A549 (cell line): Measurements from ENCODE around the gene PIK3CD. TPM values are rescaled to one million over a fixed set of nuclear protein-coding genes. Genes with fewer than 3 reads are reported as not detected.
A peak's percentile ranks its signal among the peaks of the same experiment; 100 is the strongest.

Experiments
- ATAC-seq, 2 experiments: fragments of 200-7000 bp in 1 of 2; fragments of >200 bp in 1 of 2; cut with Nextera tagmentation in 1 of 2; cut with Tn5 transposase in 1 of 2; 3 replicates each; pipeline versions ENCODE4 v1.8.0 to v1.9.1; 2018 to 2020; ENCODE audit warnings: mild to moderate bottlenecking in 1 of 2, moderate library complexity in 1 of 2
- CTCF ChIA-PET: fragments of 300-600 bp; sonication (Branson Sonifier 250); formaldehyde crosslinking; extraction: SDS; loops from one replicate; lab custom pipeline; 2021; ENCODE audit warnings: antibody characterized with exemption, inconsistent platforms; lab: Yijun Ruan, JAX
- POLR2A ChIA-PET: fragments of 350-600 bp; formaldehyde crosslinking; extraction: SDS; loops from one replicate; lab custom pipeline; 2021; ENCODE audit warnings: antibody characterized with exemption, inconsistent platforms; lab: Yijun Ruan, JAX
- DNase-seq, 2 experiments: peaks; one replicate each; pipeline versions ENCODE4 v3.0.0 to v3.0.0-alpha.2; 2011 to 2016; ENCODE audit warnings: low read depth in 1 of 2, low spot score in 1 of 2
- FAIRE-seq: peaks from 2 replicates; lab custom pipeline; 2011; peaks lifted over from hg19 to GRCh38; lab: Jason Lieb, UNC
- H3K27ac ChIP-seq, 2 experiments: fragments of >200 bp; sonication (Bioruptor Twin); formaldehyde crosslinking; 3 replicates each; pipeline ENCODE4 v1.5.1; 2016 to 2017
- H3K4me1 ChIP-seq: fragments of >200 bp; sonication (Bioruptor Twin); formaldehyde crosslinking; 3 replicates; pipeline ENCODE4 v1.6.1; 2016
- H3K4me2 ChIP-seq: fragments of >200 bp; sonication (Bioruptor Twin); formaldehyde crosslinking; 3 replicates; pipeline ENCODE4 v1.6.1; 2016
- H3K4me3 ChIP-seq: fragments of >200 bp; sonication (Bioruptor Twin); formaldehyde crosslinking; 3 replicates; pipeline ENCODE4 v1.5.1; 2016
- H3K9me3 ChIP-seq: fragments of >200 bp; sonication (Bioruptor Twin); formaldehyde crosslinking; 3 replicates; pipeline ENCODE4 v1.6.1; 2016
- CBX8 ChIP-seq: fragments of 200-600 bp; sonication (generic); IDR thresholded peaks from 2 replicates; pipeline ENCODE4 v1.6.1; 2016
- EHMT2 ChIP-seq: fragments of 200-600 bp; sonication (generic); IDR thresholded peaks from 2 replicates; pipeline ENCODE4 v1.6.1; 2016; ENCODE audit warnings: antibody characterized with exemption, low read depth, mild to moderate bottlenecking, moderate library complexity
- ELK1 ChIP-seq: fragments of 150-350 bp; IDR thresholded peaks from 2 replicates; pipeline ENCODE4 v1.6.1; 2014; ENCODE audit warnings: low read depth, mild to moderate bottlenecking, low read length
- EP300 ChIP-seq, 2 experiments: fragments of >200 bp; sonication (Bioruptor Twin); formaldehyde crosslinking; IDR thresholded peaks; 2 replicates in 1 of 2; 3 replicates in 1 of 2; pipeline ENCODE4 v1.6.1; 2016 to 2017
- ESRRA ChIP-seq: fragments of 150-350 bp; IDR thresholded peaks from 2 replicates; pipeline ENCODE4 v1.6.1; 2014; ENCODE audit warnings: mild to moderate bottlenecking, low read length, borderline replicate concordance
- FOSL2 ChIP-seq, 2 experiments: fragments of 450-650 bp in 1 of 2; fragments of >200 bp in 1 of 2; sonication (Bioruptor Twin) in 1 of 2; formaldehyde crosslinking; IDR thresholded peaks; 2 replicates each; pipeline versions ENCODE4 v1.5.0 to v1.6.1; 2016 to 2020; ENCODE audit warnings: mild to moderate bottlenecking in 1 of 2, moderate library complexity in 1 of 2
- HEYL ChIP-seq: fragments of 250-450 bp; sonication (Bioruptor Pico); IDR thresholded peaks from 2 replicates; pipeline ENCODE4 v1.8.0; 2021; ENCODE audit warnings: mild to moderate bottlenecking, moderate library complexity
- JUN ChIP-seq, 2 experiments: fragments of >200 bp; sonication (Bioruptor Twin); formaldehyde crosslinking; IDR thresholded peaks; 2 replicates in 1 of 2; 3 replicates in 1 of 2; pipeline ENCODE4 v1.6.1; 2016 to 2017
- JUNB ChIP-seq: fragments of >200 bp; sonication (Bioruptor Twin); formaldehyde crosslinking; IDR thresholded peaks from 2 replicates; pipeline ENCODE4 v1.6.1; 2016
- KDM5A ChIP-seq: fragments of 200-600 bp; sonication (generic); IDR thresholded peaks from 2 replicates; pipeline ENCODE4 v1.6.1; 2016; ENCODE audit warnings: antibody characterized with exemption, mild to moderate bottlenecking
- MAFK ChIP-seq: fragments of 450-650 bp; IDR thresholded peaks from 2 replicates; pipeline ENCODE4 v1.6.1; 2014; ENCODE audit not compliant: partially characterized antibody
- NPAS2 ChIP-seq: fragments of 250-450 bp; sonication (Bioruptor Pico); IDR thresholded peaks from 2 replicates; pipeline ENCODE4 v1.8.0; 2022; ENCODE audit warnings: mild to moderate bottlenecking, moderate library complexity, borderline replicate concordance
- PHF8 ChIP-seq: fragments of 200-600 bp; sonication (generic); IDR thresholded peaks from 2 replicates; pipeline ENCODE4 v1.6.1; 2016; ENCODE audit warnings: low read depth, mild to moderate bottlenecking, antibody characterized with exemption, moderate library complexity, borderline replicate concordance
- POLR2A ChIP-seq: IDR thresholded peaks from 2 replicates; pipeline ENCODE4 v1.6.1; 2012; ENCODE audit warnings: mild to moderate bottlenecking, low read length
- RARB ChIP-seq: fragments of 250-450 bp; sonication (Bioruptor Pico); IDR thresholded peaks from 2 replicates; pipeline ENCODE4 v1.8.0; 2021; ENCODE audit warnings: mild to moderate bottlenecking, moderate library complexity
- RCOR1 ChIP-seq: fragments of 150-350 bp; IDR thresholded peaks from 2 replicates; pipeline ENCODE4 v1.6.1; 2014; ENCODE audit warnings: antibody characterized with exemption, low read length, low read depth
- RFX5 ChIP-seq: fragments of 450-650 bp; IDR thresholded peaks from 2 replicates; pipeline ENCODE4 v1.7.1; 2014; ENCODE audit warnings: antibody characterized with exemption, mild to moderate bottlenecking, moderate library complexity
- SREBF2 ChIP-seq: fragments of 450-650 bp; IDR thresholded peaks from 2 replicates; pipeline ENCODE4 v1.6.1; 2014; ENCODE audit warnings: mild to moderate bottlenecking, moderate library complexity
- ZC3H11A ChIP-seq: fragments of 450-650 bp; IDR thresholded peaks from 2 replicates; pipeline ENCODE4 v1.6.1; 2014; ENCODE audit warnings: antibody characterized with exemption, mild to moderate bottlenecking
- ZFP36 ChIP-seq: fragments of 450-650 bp; IDR thresholded peaks from 2 replicates; pipeline ENCODE4 v1.6.1; 2014; ENCODE audit warnings: borderline replicate concordance; ENCODE audit not compliant: partially characterized antibody
- WGBS: methylation state at CpG from one replicate; pipeline ENCODE4 v1.1.6; 2017; ENCODE audit errors: missing lambda C conversion rate; 5-methylcytosine and 5-hydroxymethylcytosine counted together
- polyA plus RNA-seq, 4 experiments: library from polyadenylated mRNA; depleted of rRNA in 3 of 4; stranded (reverse); fragments of >200 nt; fragmentation: RNase III in 1 of 4; extraction: RNeasy Plus Mini Kit Qiagen cat#74134 plus additional on column Dnase treatment in 1 of 4; gene quantifications; 2 replicates in 3 of 4; 3 replicates in 1 of 4; pipeline ENCODE4 v1.2.3, GENCODE V29; 2011 to 2017
- TF ChIP-seq, protein P1 (sequence below): IDR thresholded peaks from 2 replicates; pipeline ENCODE4 v1.6.1; 2012; ENCODE audit warnings: low read depth, borderline replicate concordance
- TF ChIP-seq, protein P2 (sequence below): IDR thresholded peaks from 2 replicates; pipeline ENCODE4 v1.6.1; 2012
- TF ChIP-seq, protein P3 (sequence below): IDR thresholded peaks from 2 replicates; pipeline ENCODE4 v1.6.1; 2012

PIK3CD gene
- polyA plus RNA-seq, 2 of the 4 experiments (the other 2 are of a cell fraction), result 2.4 to 3.5 TPM

DNA sequence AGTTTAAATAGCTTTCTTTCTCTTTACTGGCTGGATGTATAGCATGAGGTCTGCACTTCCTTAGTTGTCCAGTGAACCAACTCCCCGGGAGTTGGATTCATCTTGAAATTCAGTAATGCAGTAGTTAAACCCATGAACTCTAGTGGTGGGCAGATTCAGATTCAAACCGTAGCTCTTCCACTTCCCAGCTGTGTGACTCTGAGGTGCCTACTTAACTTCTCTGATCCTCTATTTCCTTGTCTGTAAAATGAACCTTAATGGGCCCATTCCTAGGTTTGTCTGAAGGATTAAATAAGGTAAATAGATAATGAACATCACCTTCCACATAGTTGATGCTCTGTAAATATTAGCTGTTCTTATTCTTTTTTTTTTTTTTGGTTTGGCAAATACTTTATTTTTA lies 16.5 kb downstream of the PIK3CD start:
- ATAC-seq (no peak), FAIRE-seq (no peak), DNase-seq (no peak)
- WGBS, result 26% methylated on average over 2 of the region's 2 CpGs
- Histone ChIP-seq H3K27ac (no peak overlapping the region), H3K4me2 (no peak overlapping the region), H3K9me3 (no peaks in the 10 kb centered on the region), H3K4me3 (no peak overlapping the region), H3K4me1 (peaks cover 11% of the 10 kb centered on the region; the same call in 2 of the 3 replicates)
- POLR2A ChIA-PET, result no interaction called here
- TF ChIP-seq CBX8, result no peak
- TF ChIP-seq ZFP36, result peak; percentile 35
- CTCF ChIA-PET, result interaction anchor here (0.7 to 2.5 kb wide), 4 partner anchors 17 to 199 kb away, joined by 3 to 9 read pairs (median 7); partner anchors contain the start of gene PIK3CD

DNA sequence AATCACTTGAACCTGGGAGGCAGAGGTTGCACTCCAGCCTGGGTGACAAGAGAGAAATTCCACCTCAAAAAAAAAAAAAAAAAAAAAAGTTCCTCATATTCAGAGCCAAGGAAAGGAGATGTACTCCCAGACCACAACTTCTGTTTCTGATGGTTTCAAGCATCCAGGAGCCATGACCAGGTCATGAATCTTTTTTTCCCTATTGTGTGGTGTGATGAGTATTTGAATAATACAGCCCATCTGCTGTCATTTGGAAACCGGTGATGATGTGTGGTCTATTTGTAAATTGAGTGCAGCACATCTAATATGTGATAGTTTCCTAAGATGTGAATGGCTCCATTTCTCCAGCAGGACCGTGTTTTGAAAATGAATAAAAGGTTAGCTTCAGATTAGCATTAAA lies 18.6 kb downstream of the PIK3CD start:
- FAIRE-seq (no peak), DNase-seq (no peak)
- Histone ChIP-seq H3K9me3 (no peaks in the 10 kb centered on the region), H3K4me1 (peaks cover 11% of the 10 kb centered on the region; the same call in 2 of the 3 replicates), H3K4me2 (no peak overlapping the region)
- 92% methylated on average over 2 of the region's 2 CpGs for WGBS
- CTCF ChIA-PET, result no interaction called here
- TF ChIP-seq ZC3H11A (no peak), ELK1 (no peak), RCOR1 (no peak), JUNB (no peak), HEYL (CRISPR knock-in tag) (no peak), CBX8 (no peak), JUN (IDR thresholded peaks at IDR 0.05) (no peak), MAFK (no peak), EHMT2 (no peak), POLR2A (no peak), NPAS2 (CRISPR knock-in tag) (no peak)
- TF ChIP-seq, protein P1, sequence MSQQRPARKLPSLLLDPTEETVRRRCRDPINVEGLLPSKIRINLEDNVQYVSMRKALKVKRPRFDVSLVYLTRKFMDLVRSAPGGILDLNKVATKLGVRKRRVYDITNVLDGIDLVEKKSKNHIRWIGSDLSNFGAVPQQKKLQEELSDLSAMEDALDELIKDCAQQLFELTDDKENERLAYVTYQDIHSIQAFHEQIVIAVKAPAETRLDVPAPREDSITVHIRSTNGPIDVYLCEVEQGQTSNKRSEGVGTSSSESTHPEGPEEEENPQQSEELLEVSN, result no peak
- TF ChIP-seq, protein P2, sequence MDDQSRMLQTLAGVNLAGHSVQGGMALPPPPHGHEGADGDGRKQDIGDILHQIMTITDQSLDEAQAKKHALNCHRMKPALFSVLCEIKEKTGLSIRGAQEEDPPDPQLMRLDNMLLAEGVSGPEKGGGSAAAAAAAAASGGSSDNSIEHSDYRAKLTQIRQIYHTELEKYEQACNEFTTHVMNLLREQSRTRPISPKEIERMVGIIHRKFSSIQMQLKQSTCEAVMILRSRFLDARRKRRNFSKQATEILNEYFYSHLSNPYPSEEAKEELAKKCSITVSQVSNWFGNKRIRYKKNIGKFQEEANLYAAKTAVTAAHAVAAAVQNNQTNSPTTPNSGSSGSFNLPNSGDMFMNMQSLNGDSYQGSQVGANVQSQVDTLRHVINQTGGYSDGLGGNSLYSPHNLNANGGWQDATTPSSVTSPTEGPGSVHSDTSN, result no peak
- TF ChIP-seq, all 56 proteins: peak for 0
- H3K27ac ChIP-seq, result no peak overlapping the region
- POLR2A ChIA-PET, result no interaction called here
- H3K4me3 ChIP-seq, result no peak overlapping the region
- no peak for ATAC-seq

- POLR2A ChIA-PET, result no interaction called here
- H3K4me2 ChIP-seq, result peak overlapping the region; percentile 38
- TF ChIP-seq, protein P2, result no peak
- TF ChIP-seq PHF8, result no peak
- no peak for TF ChIP-seq EP300 (IDR thresholded peaks at IDR 0.05)
- peak; percentile 85 for TF ChIP-seq MAFK
- TF ChIP-seq KDM5A, result no peak
- TF ChIP-seq RFX5, result no peak
- TF ChIP-seq, protein P3, sequence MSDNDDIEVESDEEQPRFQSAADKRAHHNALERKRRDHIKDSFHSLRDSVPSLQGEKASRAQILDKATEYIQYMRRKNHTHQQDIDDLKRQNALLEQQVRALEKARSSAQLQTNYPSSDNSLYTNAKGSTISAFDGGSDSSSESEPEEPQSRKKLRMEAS, result 0 out of 2 replicates have a peak, but pooled peaks have one; percentile 20
- TF ChIP-seq RARB (CRISPR knock-in tag), result no peak
- TF ChIP-seq SREBF2, result no peak
- TF ChIP-seq FOSL2 (IDR thresholded peaks at IDR 0.05), result no peak
- TF ChIP-seq FOSL2 (CRISPR knock-in tag; IDR thresholded peaks at IDR 0.05), result peak; percentile 44
- TF ChIP-seq ESRRA, result no peak
- TF ChIP-seq, all 56 proteins: peak for 3
These were observed 20.0 kb downstream of the PIK3CD start for GRCh38 chr1:9671377-9672140.

More at GRCh38 chr1:9671377-9672140, 20.0 kb downstream of the PIK3CD start:
- DNase-seq (peak; percentile 66 to 69), FAIRE-seq (no peak), ATAC-seq (peak; percentile 76 to 83)
- H3K4me1 ChIP-seq, result peaks cover 11% of the 10 kb centered on the region; the same call in 2 of the 3 replicates
- H3K4me3 ChIP-seq, result no peak overlapping the region
- no peaks in the 10 kb centered on the region for H3K9me3 ChIP-seq
- peak overlapping the region in 1 of 2 experiments; percentile 76; a peak in 3 of 6 replicates for H3K27ac ChIP-seq
- WGBS, result 50% methylated on average over 6 of the region's 8 CpGs
- CTCF ChIA-PET, result interaction anchor here (0.5 to 1.5 kb wide), 5 partner anchors 10 to 73 kb away, joined by 3 to 6 read pairs (median 4); no protein-coding TSS in a partner anchor
